GM18858 (cell line): ENCODE results near the gene WDR90.
"Not testable (repeated sequence)": the region's sequence is repeated elsewhere in the genome, so short reads cannot be mapped to it uniquely, and the experiment has no call there.

Experiments used
- ATAC-seq: cut with Tn5 transposase; IDR thresholded peaks from one replicate; pipeline ENCODE4 v1.9.1; 2021; ENCODE audit not compliant: unreplicated experiment

WDR90 gene

GRCh38 chr16:704552-705380 is 55.6 kb downstream of the WDR90 start:
- ATAC-seq, result no peak

GRCh38 chr16:705431-706188 is 56.4 kb downstream of the WDR90 start, which contains the start of gene FBXL16:
Gene FBXL16, minus strand, starts transcription at chr16:705801. Its CDS starts 8,396 bp downstream, at chr16:697405.
- no peak for ATAC-seq

- no peak for ATAC-seq
Measured at GRCh38 chr16:706189-707061, 57.3 kb downstream of the WDR90 start.

- ATAC-seq, result no peak
Measured at GRCh38 chr16:707062-707538, 57.9 kb downstream of the WDR90 start.

- ATAC-seq, result no peak
Measured at GRCh38 chr16:708019-708418, 58.9 kb downstream of the WDR90 start.

GRCh38 chr16:708959-709358 is 59.8 kb downstream of the WDR90 start:
- ATAC-seq, result no peak

- ATAC-seq, result no peak
Measured at GRCh38 chr16:709566-710499, 60.7 kb downstream of the WDR90 start.

- ATAC-seq, result no peak
Measured at GRCh38 chr16:710500-711075, 61.4 kb downstream of the WDR90 start.

- no peak for ATAC-seq
Measured at GRCh38 chr16:711084-711483, 61.9 kb downstream of the WDR90 start.

- no peak for ATAC-seq
Measured at GRCh38 chr16:711548-712320, 62.6 kb downstream of the WDR90 start.

- not testable (repeated sequence) for ATAC-seq
Measured at GRCh38 chr16:712740-713250, 63.6 kb downstream of the WDR90 start.

GRCh38 chr16:714079-714478 is 64.9 kb downstream of the WDR90 start:
- no peak for ATAC-seq

GRCh38 chr16:714558-715476 is 65.7 kb downstream of the WDR90 start, which contains the start of gene METRN:
Gene METRN, plus strand, starts transcription at chr16:715118. Its CDS starts 172 bp downstream, at chr16:715290.
- ATAC-seq, result no peak

- ATAC-seq, result no peak
Measured at GRCh38 chr16:715477-716199, 66.5 kb downstream of the WDR90 start.

- no peak for ATAC-seq
Measured at GRCh38 chr16:716200-716568, 67.0 kb downstream of the WDR90 start.

GRCh38 chr16:716768-717325 is 67.7 kb downstream of the WDR90 start:
- ATAC-seq, result no peak
